Stomach (tissue), 9 donors: ENCODE results near the gene ANKRD31. TPM values are rescaled to one million over a fixed set of nuclear protein-coding genes. Genes with fewer than 3 reads are reported as not detected.

Source experiments
- DNase-seq, 2 donors: peaks; one replicate each; pipeline versions ENCODE4 v3.0.0 to v3.0.0-alpha.2; 2013 to 2019
- H3K27ac ChIP-seq, 5 donors: fragments of 200-600 bp in 4 of 5; sonication (generic) in 4 of 5; one replicate each; pipeline ENCODE4 v1.5.1; 2013 to 2019; ENCODE audit warnings: mild to moderate bottlenecking in 1 of 5, moderate library complexity in 1 of 5
- H3K27me3 ChIP-seq, 3 donors: fragments of 200-600 bp; sonication (generic); one replicate each; pipeline ENCODE4 v1.5.1; 2017 to 2019; ENCODE audit warnings: mixed run types in 1 of 3
- H3K36me3 ChIP-seq, 4 donors: fragments of 200-600 bp; sonication (generic); 1 replicate in 3 of 4; 2 replicates in 1 of 4; pipeline ENCODE4 v1.5.1; 2016 to 2019
- H3K4me1 ChIP-seq, 4 donors: fragments of 200-600 bp; sonication (generic); one replicate each; pipeline ENCODE4 v1.5.1; 2016 to 2019
- H3K4me3 ChIP-seq, 4 donors: fragments of 200-600 bp; sonication (generic) in 3 of 4; one replicate each; pipeline ENCODE4 v1.5.1; 2016 to 2019; ENCODE audit warnings: mild to moderate bottlenecking in 1 of 4
- H3K9me3 ChIP-seq, 4 donors: fragments of 200-600 bp; sonication (generic); one replicate each; pipeline ENCODE4 v1.5.1; 2016 to 2019
- EP300 ChIP-seq: sonication (generic); formaldehyde crosslinking; IDR thresholded peaks from one replicate; pipeline ENCODE4 v1.6.1; 2017; ENCODE audit warnings: antibody characterized with exemption
- POLR2A ChIP-seq, 4 donors: fragments of 450-650 bp; IDR thresholded peaks; one replicate each; pipeline ENCODE4 v1.6.1; 2016; ENCODE audit warnings: antibody characterized with exemption in 4 of 4, control low read depth in 2 of 4, mild to moderate bottlenecking in 1 of 4, moderate library complexity in 1 of 4
- POLR2AphosphoS5 ChIP-seq, 3 donors: sonication (generic); formaldehyde crosslinking; IDR thresholded peaks; one replicate each; pipeline ENCODE4 v1.6.1; 2016; ENCODE audit warnings: antibody characterized with exemption in 3 of 3
- WGBS, 5 donors: extraction: QIAGEN DNeasy Blood & Tissue Kit in 3 of 5; methylation state at CpG; one replicate each; pipeline versions ENCODE4 v1.1.5 to v1.1.7; 2013 to 2018; 5-methylcytosine and 5-hydroxymethylcytosine counted together
- intact Hi-C: fragments of 100-400 bp; cut with DNase I; formaldehyde crosslinking; loops from one replicate; pipeline ENCODE4 v1.15.1; 2023; ENCODE audit warnings: low total_unique reads
- polyA plus RNA-seq, 3 donors: library from polyadenylated mRNA; stranded (reverse); fragments of 200-250 nt; gene quantifications; one replicate each; pipeline ENCODE4 v1.2.3, GENCODE V29; 2013
- total RNA-seq, 5 donors: library from RNA; depleted of rRNA; stranded (reverse); fragments of >200 nt; gene quantifications; one replicate each; pipeline versions ENCODE4 v1.1.0 to v1.2.3, GENCODE V29; 2014 to 2016
- TF ChIP-seq, protein P1 (sequence below), 7 experiments: fragments of 450-650 bp in 4 of 7; fragments of 200-600 bp in 3 of 7; sonication (generic) in 3 of 7; IDR thresholded peaks; one replicate each; pipeline ENCODE4 v1.5.1; 2016 to 2019; ENCODE audit warnings: antibody characterized with exemption in 7 of 7, control low read depth in 2 of 7, mild to moderate bottlenecking in 1 of 7
- donor health status: healthy with polysubstance abuse.
- donor health status: Bipolar disorder and iron deficiency.
- donor health status: healthy.

The ANKRD31 gene
- total and polyA plus RNA-seq, 8 donors: 0.08 to 1.1 (median 0.14) TPM; not detected in 5

DNA sequence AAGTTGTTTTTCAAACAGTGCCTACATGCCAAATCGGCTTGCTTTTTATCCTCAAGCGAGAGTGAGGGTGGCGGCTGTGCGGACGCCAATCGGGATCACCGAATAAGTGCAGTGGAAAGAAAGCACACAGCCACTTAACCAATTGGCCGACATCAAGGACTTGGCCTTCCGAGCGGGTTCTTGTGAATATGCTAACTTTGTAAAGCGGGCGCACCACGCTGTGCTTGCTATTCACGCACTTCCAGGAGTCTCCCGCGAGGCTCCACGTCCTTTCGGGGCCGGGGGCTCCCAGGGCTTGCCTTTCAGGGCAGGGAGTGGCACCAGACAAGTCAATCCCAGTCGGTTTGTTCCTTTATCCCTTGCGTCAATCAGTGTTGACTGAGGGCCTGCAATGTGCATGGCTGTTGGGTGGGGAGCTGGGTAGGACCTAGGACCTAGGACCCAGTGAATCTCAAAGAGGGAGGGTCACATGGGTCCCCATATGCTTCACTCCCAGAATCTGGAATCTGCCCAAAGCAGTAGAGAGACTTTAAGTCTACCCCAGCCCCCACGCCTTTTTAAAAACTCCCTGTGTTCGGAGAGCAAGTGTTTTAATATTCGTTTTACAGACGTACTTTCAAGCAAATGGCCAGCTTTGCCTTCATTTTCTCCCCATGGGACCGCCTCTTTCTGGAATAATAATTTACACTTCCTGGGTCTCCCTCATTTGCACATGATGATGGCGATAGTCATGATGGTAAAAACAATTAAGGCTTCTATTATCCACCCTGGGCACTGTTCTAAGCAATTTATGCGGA, 182.3 kb downstream of the ANKRD31 start:
- Histone ChIP-seq H3K4me3 (peak overlapping the region; percentile 80 to 90 (median 86)), H3K9me3 (no peaks in the 10 kb centered on the region), H3K4me1 (peaks cover 15 to 43% (median 41%) of the 10 kb centered on the region in 4 donors), H3K27me3 (peaks cover 0 to 23% (median 0%) of the 10 kb centered on the region in 3 donors), H3K36me3 (no peaks in the 10 kb centered on the region), H3K27ac (peak overlapping the region; percentile 91 to 98 (median 96))
- intact Hi-C loops: no loop called here
- peak in 1 of 4 donors; percentile 8 for TF ChIP-seq POLR2A (IDR thresholded peaks at IDR 0.05)
- TF ChIP-seq, protein P1, sequence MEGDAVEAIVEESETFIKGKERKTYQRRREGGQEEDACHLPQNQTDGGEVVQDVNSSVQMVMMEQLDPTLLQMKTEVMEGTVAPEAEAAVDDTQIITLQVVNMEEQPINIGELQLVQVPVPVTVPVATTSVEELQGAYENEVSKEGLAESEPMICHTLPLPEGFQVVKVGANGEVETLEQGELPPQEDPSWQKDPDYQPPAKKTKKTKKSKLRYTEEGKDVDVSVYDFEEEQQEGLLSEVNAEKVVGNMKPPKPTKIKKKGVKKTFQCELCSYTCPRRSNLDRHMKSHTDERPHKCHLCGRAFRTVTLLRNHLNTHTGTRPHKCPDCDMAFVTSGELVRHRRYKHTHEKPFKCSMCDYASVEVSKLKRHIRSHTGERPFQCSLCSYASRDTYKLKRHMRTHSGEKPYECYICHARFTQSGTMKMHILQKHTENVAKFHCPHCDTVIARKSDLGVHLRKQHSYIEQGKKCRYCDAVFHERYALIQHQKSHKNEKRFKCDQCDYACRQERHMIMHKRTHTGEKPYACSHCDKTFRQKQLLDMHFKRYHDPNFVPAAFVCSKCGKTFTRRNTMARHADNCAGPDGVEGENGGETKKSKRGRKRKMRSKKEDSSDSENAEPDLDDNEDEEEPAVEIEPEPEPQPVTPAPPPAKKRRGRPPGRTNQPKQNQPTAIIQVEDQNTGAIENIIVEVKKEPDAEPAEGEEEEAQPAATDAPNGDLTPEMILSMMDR (IDR thresholded peaks at IDR 0.05): no peak
- DNase-seq: peak; percentile 61 to 81
- WGBS, 5 donors: 14 to 27% (median 17%) methylated on average over 28 of the region's 28 CpGs

DNA sequence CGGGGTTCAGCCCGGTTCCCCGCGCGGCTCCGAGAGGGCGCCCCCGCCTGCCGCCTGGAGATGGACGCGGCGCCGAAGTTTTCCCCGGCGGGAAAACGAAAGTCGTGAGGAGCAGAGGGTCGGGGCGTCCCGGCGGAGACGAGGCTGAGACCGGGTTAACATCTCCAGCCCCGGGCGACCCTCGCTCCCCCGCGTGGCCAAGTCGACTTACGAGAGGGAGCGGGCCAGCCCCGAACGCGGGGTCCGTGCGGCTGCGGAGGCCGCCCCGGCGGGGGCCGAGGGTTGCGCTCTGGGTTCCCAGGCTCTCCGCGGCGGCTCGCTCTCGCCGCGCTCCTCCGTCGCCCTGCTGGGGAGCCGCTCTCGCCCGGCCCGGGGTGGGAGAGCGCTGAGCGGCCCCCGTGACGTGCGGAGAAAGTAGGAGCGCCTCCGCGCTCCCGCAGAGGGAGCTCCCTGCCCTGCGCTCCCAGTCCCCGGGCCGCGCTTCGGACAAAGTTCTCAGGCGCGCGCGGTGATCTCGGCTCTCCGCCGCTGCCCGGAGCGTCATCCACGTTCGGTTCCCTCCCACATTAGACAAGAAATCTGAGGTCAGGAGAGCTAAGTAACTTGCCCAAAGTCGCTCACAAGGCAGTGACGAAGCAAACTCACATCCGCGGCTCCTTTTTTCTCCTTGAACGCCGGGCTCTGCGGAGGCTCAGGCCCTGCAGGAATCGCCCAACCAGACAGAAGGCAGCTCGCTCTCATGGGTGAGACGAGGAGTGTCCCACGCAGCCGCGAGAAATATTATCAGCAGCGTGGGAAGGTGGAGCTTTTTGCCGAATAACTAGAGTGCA, 183.2 kb downstream of the ANKRD31 start:
- intact Hi-C loops: no loop called here
- peak; percentile 54 to 85 (median 74) for TF ChIP-seq POLR2AphosphoS5 (IDR thresholded peaks at IDR 0.05)
- TF ChIP-seq, protein P1 (IDR thresholded peaks at IDR 0.05): no peak
- no peak for TF ChIP-seq EP300
- TF ChIP-seq POLR2A (IDR thresholded peaks at IDR 0.05): peak in 2 of 4 donors; percentile 30 to 44
- 0 to 1% (median 0%) methylated on average over 19 to 95 of the region's 95 CpGs for WGBS, 5 donors

DNA sequence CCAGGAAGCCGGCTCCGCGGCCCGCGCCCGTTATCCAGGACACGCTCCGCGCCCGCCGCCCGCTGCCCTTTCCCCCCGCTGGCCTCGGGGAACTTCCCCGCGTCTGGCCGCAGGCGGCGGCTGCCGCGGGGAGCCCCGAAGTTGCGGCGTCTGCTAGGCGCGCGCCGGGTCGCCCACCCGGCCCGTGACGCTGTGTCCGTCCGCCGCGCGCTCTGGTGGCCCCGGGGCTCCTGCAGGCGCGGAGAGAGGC, 183.7 kb downstream of the ANKRD31 start:
- 0 to 1% (median 0%) methylated on average over 7 to 40 of the region's 40 CpGs for WGBS, 5 donors
- H3K27ac ChIP-seq: peak overlapping the region; percentile 91 to 98 (median 96)
- intact Hi-C loops: no loop called here

More for the DNA sequence above, 183.2 kb downstream of the ANKRD31 start:
- H3K27me3 ChIP-seq: peaks cover 0 to 23% (median 0%) of the 10 kb centered on the region in 3 donors
- DNase-seq: peak; percentile 76 to 91
- H3K36me3 ChIP-seq: no peaks in the 10 kb centered on the region
- H3K27ac ChIP-seq: peak overlapping the region; percentile 91 to 98 (median 96)
- H3K9me3 ChIP-seq: no peaks in the 10 kb centered on the region
- H3K4me3 ChIP-seq: peak overlapping the region; percentile 80 to 90 (median 86)
- H3K4me1 ChIP-seq: peaks cover 23 to 51% (median 49%) of the 10 kb centered on the region in 4 donors

More for the DNA sequence above, 183.7 kb downstream of the ANKRD31 start:
- Histone ChIP-seq H3K9me3 (no peaks in the 10 kb centered on the region), H3K4me3 (peak overlapping the region; percentile 80 to 90 (median 86)), H3K27me3 (peaks cover 0 to 23% (median 0%) of the 10 kb centered on the region in 3 donors), H3K36me3 (no peaks in the 10 kb centered on the region), H3K4me1 (peaks cover 26 to 56% (median 53%) of the 10 kb centered on the region in 4 donors)
- TF ChIP-seq POLR2AphosphoS5 (IDR thresholded peaks at IDR 0.05): no peak
- TF ChIP-seq, protein P1 (IDR thresholded peaks at IDR 0.05): peak in 1 of 7 experiments; percentile 22
- TF ChIP-seq EP300: no peak
- TF ChIP-seq POLR2A (IDR thresholded peaks at IDR 0.05): no peak
- DNase-seq: no peak
